Gastrocnemius medialis (tissue), 4 donors: Measurements from ENCODE around the gene SIK3.

Source experiments
- POLR2A ChIP-seq, 2 donors: fragments of 450-650 bp; IDR thresholded peaks; one replicate each; pipeline ENCODE4 v1.6.1; 2017; ENCODE audit warnings: antibody characterized with exemption in 2 of 2, mild to moderate bottlenecking in 2 of 2, moderate library complexity in 2 of 2
- TF ChIP-seq, protein P1 (sequence below), 5 experiments: fragments of 450-650 bp in 3 of 5; fragments of 200-600 bp in 2 of 5; sonication (generic) in 2 of 5; IDR thresholded peaks in 4 of 5; conservative IDR thresholded peaks in 1 of 5; 1 replicate in 4 of 5; 2 replicates in 1 of 5; pipeline ENCODE4 v1.5.1; 2016 to 2019; ENCODE audit warnings: antibody characterized with exemption in 5 of 5, mild to moderate bottlenecking in 3 of 5, moderate library complexity in 3 of 5

DNA sequence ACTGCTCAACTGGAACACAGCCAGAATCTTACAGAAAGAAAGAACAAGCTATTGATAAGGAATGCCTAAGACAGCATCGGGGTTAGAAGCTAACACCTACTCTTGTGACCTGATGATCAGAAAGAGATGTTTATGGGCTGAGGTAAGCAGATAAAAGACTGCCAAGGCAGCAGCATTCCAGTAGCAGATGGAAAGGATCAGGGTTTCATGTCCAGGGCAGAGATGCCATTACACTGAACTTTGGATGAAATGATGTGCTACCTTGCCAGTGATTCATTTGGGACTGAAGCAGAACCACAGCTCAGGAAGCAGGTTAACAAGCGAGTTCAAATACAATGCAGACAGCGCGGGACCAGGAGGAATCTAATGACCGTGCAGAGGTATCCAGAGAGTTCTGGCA is 233.7 kb downstream of the SIK3 start:
- TF ChIP-seq, protein P1, sequence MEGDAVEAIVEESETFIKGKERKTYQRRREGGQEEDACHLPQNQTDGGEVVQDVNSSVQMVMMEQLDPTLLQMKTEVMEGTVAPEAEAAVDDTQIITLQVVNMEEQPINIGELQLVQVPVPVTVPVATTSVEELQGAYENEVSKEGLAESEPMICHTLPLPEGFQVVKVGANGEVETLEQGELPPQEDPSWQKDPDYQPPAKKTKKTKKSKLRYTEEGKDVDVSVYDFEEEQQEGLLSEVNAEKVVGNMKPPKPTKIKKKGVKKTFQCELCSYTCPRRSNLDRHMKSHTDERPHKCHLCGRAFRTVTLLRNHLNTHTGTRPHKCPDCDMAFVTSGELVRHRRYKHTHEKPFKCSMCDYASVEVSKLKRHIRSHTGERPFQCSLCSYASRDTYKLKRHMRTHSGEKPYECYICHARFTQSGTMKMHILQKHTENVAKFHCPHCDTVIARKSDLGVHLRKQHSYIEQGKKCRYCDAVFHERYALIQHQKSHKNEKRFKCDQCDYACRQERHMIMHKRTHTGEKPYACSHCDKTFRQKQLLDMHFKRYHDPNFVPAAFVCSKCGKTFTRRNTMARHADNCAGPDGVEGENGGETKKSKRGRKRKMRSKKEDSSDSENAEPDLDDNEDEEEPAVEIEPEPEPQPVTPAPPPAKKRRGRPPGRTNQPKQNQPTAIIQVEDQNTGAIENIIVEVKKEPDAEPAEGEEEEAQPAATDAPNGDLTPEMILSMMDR (IDR thresholded peaks at IDR 0.05 in 4 of 5, conservative IDR thresholded peaks at IDR 0.05 in 1 of 5) = no peak
- no peak for TF ChIP-seq POLR2A (IDR thresholded peaks at IDR 0.05)
